ENCODE data around the gene RTKN.

Gene RTKN

DNA sequence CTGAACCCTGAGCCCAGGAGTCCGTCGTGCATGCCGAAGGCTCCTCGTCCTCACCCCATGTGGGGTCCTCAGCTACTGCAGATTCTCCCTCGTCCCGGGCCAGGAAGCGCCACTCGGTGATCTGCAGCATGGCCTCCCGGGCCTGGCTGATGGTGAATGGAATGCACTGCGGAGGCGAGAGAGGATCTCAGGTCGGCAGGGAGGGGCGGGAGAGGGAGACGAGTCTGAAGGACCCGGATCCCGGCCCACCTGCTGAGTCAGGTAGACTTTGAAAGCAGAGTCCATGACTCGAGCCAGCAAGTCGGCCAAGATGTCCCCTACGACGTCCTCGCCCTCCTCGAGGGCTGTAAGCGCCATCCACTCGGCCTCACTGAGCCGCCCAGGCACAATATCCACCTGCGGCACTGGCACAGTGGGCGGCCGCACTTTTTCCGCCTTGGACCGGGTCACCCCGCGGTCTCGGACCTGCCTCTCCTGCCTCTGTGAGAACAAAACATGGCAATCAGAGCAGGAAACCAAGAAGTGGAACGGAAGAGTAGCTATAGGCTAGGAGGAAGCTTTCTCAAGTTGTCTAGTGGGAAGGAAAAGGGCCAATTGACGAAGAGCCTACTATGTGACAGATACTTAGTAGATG, 25.9 kb downstream of the RTKN start:
- DNase-seq (ENCODE audit: low read depth), result no peak

DNA sequence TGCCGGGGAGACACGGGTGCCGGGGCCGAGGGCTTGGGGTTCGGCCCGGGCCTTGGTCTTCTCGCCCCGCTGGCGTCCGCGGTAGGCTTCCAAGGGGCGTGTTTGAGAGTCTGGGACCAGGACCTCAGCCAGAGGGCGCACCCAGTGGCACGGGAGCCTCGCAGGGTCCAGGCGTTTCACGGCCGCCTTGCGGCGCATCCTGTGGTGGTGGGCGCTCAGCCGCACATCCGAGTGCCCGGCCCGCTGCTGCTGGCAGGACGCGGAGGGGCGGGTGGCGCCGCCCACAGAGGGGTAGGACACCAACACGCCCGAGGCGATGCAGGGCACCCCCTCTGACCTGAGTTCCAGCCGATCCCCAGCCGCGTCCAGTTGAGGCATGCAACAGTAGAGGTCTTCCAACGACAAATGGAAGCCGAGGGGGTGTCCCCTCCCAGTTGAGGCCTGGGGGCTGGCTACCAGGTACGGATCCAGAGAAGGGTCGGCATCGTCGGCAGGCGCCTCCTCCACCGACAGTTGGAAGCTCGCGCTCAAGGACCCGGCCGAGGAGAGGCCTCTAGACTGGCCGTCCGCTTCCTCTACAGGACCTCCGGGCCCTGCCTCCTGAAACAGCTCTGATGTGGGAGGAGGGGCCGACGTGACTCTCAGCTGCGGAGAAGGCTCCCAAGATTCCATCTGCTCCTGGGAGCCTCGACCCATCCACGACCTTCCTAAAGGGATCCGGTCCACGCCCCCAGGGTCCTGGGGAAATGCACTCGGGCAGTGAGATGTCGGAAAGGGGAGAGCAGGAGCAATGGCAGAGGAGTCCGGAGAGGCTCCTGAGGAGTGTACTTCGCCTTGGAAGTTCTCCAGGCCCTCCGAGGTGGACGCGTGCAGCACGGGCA, 26.6 kb downstream of the RTKN start:
- no peak for DNase-seq (ENCODE audit: low read depth)

DNA sequence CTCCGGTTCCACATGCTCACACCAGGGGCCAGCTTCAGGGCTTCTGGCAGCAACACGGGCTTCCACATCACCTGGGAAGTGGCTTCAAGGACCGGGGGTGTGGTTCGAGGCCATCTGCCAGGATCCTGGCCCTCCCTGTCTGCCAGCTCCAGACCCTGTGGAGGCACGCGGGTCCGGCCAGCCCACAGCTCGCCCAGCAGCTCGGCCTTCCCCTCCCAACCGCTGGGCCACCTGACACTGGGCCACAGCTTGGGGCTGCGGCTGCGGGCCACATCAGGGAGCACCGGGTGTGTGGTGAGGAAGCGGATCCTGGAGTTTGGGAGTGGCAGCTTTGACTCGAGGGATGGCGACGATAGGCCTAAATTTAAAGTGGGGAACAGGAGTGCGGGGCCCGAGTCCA, 27.3 kb downstream of the RTKN start:
- DNase-seq (ENCODE audit: low read depth), result no peak

DNA sequence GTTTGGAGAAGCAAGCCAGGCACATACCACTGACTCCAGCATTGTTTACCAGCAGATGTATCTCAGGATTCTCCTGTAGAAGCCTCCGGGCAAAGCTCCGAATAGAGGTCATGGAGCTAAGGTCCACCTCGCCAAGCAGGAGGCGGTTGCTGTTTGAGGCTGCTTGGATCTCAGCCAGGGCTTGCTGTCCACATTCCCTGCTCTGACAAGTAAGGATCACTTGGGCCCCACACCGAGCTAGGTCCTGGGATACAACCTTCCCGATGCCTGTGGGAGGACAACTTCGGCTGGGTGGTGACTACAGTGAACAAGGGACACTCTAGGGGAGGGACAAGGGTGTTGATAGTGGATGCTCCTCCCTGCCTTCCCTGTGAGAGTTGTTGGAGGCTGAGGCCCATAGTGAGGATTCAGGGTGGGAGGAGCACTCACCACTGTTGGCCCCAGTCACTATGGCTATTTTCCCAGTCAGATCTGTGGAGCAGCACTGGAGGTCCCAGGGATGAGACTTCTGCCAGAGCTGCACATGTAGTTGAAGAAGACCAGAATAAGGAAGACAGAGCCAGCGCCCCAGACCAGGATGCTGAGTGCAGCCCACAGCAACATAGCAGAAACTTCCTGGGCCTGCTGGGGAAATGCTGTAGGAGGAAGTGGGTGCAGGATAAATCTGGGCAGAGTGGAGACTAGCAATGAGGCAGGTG, 28.6 kb downstream of the RTKN start:
- DNase-seq (ENCODE audit: low read depth), result no peak

DNA sequence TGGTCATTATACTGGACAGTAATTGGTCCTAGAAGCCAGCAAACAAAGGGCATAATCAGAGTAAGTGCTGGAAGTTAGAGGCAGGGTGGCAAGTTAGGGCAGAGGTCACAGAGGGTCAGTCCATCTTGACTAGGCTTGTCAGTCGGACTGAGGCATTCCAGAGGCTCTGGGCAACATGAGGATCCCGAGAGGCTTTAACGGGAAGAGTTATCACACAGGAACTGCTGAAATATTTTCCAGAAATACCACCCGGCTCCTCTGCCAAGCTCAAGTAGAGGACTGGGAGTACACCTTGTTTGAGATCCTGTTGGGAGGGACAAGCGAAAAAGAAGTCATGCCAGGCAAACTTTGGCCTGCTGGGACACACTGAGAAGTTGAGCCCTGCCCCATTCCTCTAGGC, 34.1 kb downstream of the RTKN start:
- DNase-seq (ENCODE audit: low read depth), result no peak

DNA sequence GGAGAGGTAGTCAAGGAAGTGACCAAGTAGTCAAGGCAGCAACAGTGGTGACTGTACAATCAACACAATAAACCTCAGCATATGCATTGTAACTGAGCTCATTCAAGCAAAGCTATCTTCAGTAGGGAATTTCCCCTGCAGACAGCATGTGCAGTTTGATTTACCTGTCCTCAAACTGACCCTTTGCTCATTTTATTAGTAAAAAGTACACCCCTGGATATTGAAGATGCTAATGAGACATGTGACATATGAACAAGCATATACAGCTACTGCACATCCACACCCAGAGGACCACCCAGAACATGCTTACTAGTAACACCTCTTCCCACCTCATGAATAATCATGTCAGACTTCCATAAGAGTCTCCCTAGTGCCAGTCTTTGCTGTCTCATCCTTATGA, 35.7 kb downstream of the RTKN start:
- DNase-seq (ENCODE audit: low read depth), result no peak

- DNase-seq (ENCODE audit: low read depth), result no peak
Observed at GRCh38 chr2:74401891-74402290, 39.8 kb downstream of the RTKN start.

DNA sequence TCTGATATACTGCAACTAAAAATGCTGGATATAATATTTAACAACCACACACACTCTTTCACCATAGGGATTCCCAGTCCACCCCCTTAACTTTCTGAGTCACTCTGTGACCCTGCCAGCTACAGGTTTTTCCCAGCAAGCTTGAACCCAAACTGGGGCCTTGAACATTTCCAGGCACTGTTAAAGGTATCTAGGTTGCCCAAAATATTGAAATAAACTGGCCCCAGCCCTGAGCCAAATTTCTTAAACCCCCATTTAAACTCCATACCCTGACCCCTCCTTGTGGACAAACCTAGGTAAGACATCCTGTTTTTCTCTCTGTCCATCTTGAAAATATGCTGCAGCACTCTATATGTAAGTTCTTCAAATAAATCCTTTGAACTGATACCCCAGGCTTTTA, 42.0 kb downstream of the RTKN start:
- no peak for DNase-seq (ENCODE audit: low read depth)

- no peak for DNase-seq (ENCODE audit: low read depth)
Observed at GRCh38 chr2:74396149-74396548, 45.6 kb downstream of the RTKN start.

GRCh38 chr2:74393525-74393924, 48.2 kb downstream of the RTKN start:
- no peak for DNase-seq (ENCODE audit: low read depth)

DNA sequence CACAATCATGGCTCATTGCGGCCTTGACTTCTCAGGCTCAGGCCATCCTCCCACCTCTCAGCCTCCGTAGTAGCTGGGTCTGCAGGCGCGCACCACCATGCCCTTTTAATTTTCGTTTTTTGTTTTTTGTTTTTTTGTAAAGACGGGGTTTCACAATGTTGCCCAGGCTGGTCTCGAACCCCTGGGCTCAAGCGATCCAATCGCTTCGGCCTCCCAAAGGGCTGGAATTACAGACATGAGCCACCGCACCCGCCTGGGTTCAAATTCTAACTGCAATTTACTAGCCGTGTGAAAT, 49.3 kb downstream of the RTKN start:
- DNase-seq (ENCODE audit: low read depth), result no peak

GRCh38 chr2:74391580-74392448, 49.9 kb downstream of the RTKN start:
- DNase-seq (ENCODE audit: low read depth), result peak; percentile 90

DNA sequence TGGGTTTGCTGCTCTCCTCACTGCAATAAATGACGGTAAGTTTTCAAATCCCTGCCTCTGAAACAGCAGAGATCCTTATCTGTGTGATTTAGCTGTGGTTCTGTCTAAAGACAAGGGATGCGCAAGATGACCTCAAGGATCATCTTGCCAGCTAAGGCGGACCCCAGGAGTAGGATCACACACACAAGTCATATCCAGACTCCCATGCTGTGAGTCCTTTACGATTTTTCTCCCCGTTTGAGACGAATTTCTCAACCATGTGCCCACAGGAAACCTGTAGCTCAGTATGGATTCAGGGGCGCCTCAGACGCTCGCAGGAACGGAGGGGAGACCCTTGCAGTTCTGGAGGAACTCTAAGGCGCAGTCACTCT, 50.5 kb downstream of the RTKN start:
- no peak for DNase-seq (ENCODE audit: low read depth)

GRCh38 chr2:74390606-74391005, 51.1 kb downstream of the RTKN start:
- no peak for DNase-seq (ENCODE audit: low read depth)

DNA sequence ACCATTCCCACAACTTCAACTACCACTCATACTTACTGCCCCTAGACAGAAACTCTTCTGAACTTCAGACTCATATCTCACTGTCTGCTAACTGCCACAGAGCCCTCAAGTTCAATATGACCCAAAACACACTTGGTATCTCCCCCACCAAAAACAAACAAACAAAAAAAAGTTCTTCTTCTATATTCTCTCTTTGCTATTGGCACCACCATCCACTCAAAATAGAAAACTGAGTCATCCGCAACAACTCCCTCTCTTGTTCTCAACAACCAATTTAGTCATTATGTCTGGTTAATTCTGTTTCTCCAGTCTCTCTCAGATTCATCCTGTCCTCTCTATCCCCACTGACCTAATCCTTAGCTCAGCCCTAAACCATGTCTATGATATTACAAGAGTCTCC, 54.4 kb downstream of the RTKN start:
- DNase-seq (ENCODE audit: low read depth), result no peak

DNA sequence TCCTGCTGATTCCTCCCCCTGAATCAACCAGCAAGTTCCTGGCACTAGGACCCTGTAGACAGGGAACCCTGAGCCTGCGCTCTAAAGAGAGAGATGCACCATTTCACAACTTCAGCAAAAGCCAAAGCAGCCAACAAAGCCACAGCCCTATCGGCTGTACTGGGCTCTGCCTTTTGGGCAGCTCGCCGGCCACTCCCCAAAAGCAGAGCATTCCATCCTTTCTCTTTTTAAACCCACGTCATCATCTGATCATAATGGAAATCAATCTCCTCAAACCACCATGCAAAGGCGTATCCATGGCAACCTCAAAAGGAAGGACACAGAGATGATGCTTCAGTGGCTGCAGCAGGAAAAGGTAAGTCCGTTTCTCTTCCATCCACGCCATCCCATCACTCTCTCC, 56.3 kb downstream of the RTKN start:
- DNase-seq (ENCODE audit: low read depth), result no peak

DNA sequence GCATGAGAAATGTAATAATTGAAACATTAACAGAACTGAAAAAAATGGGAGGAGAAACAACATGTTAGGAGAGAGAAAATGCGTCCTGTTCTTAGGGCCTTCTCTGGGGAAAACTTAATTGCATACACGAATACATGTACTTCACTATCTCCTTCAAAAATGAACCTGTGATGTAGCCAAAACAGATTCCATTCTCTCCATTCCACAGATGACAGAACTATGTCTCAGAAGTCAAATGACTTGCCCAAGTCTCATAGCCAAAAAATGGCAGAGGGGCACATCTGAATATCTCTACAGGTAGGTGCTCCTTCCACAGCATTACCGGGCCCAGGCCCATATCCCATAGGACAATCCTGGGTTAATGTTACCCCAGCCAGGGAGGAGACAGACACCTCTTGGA, 57.7 kb downstream of the RTKN start:
- DNase-seq (ENCODE audit: low read depth), result no peak

- DNase-seq (ENCODE audit: low read depth), result no peak
Observed at GRCh38 chr2:74383254-74383653, 58.5 kb downstream of the RTKN start.

- no peak for DNase-seq (ENCODE audit: low read depth)
Observed at GRCh38 chr2:74381751-74382150, 60.0 kb downstream of the RTKN start.

DNA sequence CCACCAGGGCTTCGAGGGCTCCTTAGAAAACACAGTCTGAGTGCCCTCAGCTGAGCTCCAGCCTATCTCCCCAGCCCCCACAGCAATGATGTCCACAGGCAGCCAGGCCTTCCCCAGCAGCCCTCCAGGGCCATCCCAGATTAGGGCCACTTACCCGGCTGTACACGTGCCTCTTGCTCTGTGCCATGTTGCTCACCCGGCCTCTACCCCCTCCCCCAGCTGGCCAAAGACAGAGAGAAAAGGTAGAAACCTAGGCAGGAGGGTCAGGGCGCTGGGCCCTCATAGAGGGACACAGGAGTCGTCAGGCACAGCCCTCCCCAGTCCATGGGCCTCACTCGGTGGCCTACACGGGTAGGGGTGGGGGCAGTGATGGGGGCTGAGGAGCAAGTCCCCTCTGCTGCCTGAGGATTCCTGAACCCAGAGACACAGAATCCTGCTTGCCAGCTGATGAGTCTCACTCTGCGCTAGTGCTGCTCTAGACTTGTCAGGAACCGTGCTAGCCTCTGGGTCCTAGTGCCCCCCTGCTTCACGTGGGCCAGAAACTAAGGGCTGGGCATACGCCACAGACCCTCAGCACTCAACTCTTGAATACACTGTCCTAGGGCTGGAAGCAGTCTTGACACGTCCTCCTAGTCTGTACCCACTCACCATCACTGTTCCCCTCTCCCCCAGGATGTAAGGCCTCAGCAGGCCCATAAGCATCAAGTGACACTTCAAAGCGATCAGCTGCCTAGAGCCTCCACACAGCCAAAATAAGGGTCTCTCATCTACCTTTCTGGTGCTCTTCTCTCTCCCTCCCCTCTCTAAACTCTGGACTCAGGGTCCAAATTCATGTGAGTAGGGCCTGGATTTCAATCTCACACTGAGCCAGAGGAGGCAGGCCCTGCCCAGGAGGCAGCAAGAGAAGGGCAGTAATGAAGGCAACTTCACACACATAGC, 61.6 kb downstream of the RTKN start, which contains the start of gene DCTN1:
Gene DCTN1, minus strand, starts transcription at position 461 of the 939 bp plus-strand sequence. Its CDS starts 274 bp downstream, at position 187.
- DNase-seq (ENCODE audit: low read depth), result peak; percentile 3

DNA sequence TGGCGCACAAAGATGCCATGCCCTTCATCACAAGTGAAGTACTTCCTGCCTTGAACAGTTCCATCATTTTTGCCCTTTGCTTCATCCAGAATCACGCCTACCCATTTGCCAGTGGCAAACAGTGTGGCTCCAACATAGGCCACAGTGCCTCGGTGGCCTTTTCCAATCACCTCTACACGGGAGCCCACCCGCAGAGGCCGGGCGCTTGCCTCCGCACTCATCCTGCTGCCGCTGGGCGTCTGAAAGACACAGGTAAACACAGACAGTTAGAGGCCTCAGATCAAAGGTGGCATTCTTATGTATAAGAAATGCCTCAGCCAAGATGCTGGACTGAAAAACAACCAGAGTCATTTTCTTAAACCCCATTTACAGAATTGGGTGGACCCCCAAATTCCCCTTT, 63.7 kb downstream of the RTKN start:
- DNase-seq (ENCODE audit: low read depth), result no peak

Data from stimulated activated CD4-positive, alpha-beta T cell treated with anti-CD3 and anti-CD28 coated beads, Interleukin-2, amount 100 ng/mL, for 4 hours (primary cell).